Measurements from ENCODE around the gene ULK4. TPM values are rescaled to one million over a fixed set of nuclear protein-coding genes. Genes with fewer than 3 reads are reported as not detected.
A peak's percentile ranks its signal among the peaks of the same experiment; 100 is the strongest.
"Not testable (repeated sequence)": the region's sequence is repeated elsewhere in the genome, so short reads cannot be mapped to it uniquely, and the experiment has no call there.

ULK4 gene
- total RNA-seq, 2 experiments from 2014 or later, result 9.5 to 10.8 TPM

DNA sequence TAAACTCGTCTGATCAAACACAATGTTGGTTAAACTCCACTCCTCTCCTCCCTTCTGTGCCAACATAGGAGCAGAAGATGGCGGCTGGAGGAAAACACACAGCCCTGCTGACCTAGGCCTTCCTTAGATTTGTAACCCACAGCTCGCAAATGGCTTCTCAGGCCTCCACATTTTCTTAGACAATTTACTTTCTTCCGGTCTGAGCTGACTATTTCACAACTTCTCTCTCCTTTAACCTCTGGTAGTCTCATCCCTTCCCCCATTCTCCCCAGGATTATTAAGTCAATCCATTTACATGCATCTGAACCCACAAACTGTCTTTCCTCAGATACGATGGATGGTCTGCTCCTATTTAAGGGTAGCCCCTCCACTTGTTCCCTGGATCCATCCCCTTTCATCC, 25.7 kb upstream of the ULK4 start:
- POLR2A ChIA-PET, result no interaction called here
- H3K27me3 Mint-ChIP-seq, result no peaks in the 10 kb centered on the region
- CTCF ChIA-PET, result interaction anchor here (0.5 kb wide), 1 partner anchor 1294 kb away, joined by 3 read pairs; no protein-coding TSS in a partner anchor
- H3K4me1 Mint-ChIP-seq (ENCODE audit: low read depth), result no peaks in the 10 kb centered on the region
- DNase-seq, result no peak
- no peaks in the 10 kb centered on the region for H3K36me3 Mint-ChIP-seq
- intact Hi-C loops (cut with micrococcal nuclease), result no loop called here
- no peak overlapping the region for H3K27ac Mint-ChIP-seq
- no peaks in the 10 kb centered on the region for H3K9me3 Mint-ChIP-seq
- no peak overlapping the region for H3K4me3 Mint-ChIP-seq

DNA sequence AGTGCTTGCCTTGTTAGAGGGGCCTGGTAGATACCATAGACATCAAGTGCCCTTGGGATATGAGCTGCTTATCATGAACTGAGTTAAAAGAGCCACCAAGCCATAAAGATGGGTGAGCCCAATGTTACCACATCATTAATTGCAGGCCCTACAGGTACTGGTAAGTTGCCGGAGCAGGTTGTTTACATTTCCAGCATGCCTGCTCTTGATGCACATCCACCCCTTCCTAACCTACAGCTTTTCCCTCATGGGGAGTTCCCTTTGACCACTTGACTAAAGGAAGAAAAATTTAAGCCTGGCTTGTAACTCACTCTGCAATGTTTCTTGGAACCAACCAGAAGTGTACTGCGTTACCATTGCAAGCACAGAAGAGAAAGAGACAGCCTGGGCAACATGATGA, 24.7 kb upstream of the ULK4 start:
- ChIA-PET CTCF (no interaction called here), POLR2A (no interaction called here)
- H3K36me3 Mint-ChIP-seq, result no peaks in the 10 kb centered on the region
- DNase-seq, result no peak
- H3K9me3 Mint-ChIP-seq, result no peaks in the 10 kb centered on the region
- H3K4me3 Mint-ChIP-seq, result no peak overlapping the region
- H3K27ac Mint-ChIP-seq, result no peak overlapping the region
- H3K27me3 Mint-ChIP-seq, result no peaks in the 10 kb centered on the region
- H3K4me1 Mint-ChIP-seq (ENCODE audit: low read depth), result no peaks in the 10 kb centered on the region
- intact Hi-C loops (cut with micrococcal nuclease), result no loop called here

DNA sequence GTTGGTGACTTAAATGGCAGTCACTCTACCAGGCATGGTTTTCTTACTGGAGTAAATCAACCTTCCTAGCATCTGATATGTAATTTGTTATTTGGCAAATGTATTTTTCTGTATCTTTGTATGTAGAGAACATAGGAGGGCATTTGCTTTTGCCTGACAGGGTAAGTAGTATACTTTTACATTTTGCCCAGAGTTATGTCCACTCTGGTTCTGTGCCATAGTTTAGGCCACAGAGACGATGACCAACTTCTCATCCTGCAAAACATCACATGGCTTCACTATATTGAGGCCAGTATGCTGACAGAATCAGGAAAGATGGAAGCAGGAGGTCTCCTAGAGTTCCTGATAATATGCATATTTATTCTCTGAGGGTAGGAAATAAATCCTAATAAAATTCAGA, 23.1 kb upstream of the ULK4 start:
- ChIA-PET CTCF (no interaction called here), POLR2A (no interaction called here)
- Mint-ChIP-seq H3K27ac (no peak overlapping the region), H3K27me3 (no peaks in the 10 kb centered on the region), H3K4me1 (ENCODE audit: low read depth) (no peaks in the 10 kb centered on the region), H3K36me3 (no peaks in the 10 kb centered on the region), H3K9me3 (no peaks in the 10 kb centered on the region), H3K4me3 (no peak overlapping the region)
- intact Hi-C loops (cut with micrococcal nuclease), result no loop called here
- no peak for DNase-seq

DNA sequence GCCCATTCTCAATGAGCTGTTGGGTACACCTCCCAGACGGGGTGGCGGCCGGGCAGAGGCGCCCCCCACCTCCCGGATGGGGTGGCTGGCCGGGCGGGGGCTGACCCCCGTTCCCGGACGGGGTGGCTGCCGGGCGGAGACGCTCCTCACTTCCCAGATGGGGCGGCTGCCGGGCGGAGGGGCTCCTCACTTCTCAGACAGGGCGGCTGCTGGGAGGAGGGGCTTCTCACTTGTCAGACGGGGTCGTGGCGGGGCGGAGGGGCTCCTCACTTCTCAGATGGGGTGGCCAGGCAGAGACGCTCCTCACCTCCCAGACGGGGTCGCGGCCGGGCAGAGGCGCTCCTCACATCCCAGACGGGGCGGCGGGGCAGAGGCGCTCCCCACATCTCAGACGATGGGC, 21.2 kb upstream of the ULK4 start:
- H3K27ac Mint-ChIP-seq; intact Hi-C loops (cut with micrococcal nuclease); H3K4me1 Mint-ChIP-seq (ENCODE audit: low read depth); CTCF ChIA-PET; DNase-seq; H3K27me3 Mint-ChIP-seq; H3K36me3 Mint-ChIP-seq; H3K9me3 Mint-ChIP-seq; POLR2A ChIA-PET; H3K4me3 Mint-ChIP-seq: not testable (repeated sequence)

DNA sequence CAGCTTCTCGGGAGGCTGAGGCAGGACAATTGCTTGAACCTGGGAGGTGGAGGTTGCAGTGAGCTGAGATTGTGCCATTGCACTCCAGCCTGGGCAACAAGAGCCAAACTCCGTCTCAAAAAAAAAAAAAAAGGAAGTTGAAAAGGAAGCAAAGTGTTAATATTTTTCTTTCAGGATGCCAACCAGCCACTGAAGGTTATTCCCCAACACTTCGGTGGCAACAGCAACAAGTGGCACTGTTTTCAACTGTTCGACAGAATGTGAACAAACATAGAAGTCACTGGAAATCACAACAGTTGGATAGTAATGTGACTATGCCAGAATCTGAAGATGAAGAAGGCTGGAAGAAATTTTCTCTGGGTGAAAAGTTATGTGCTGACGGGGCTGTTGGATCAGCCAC, 15.5 kb upstream of the ULK4 start:
- H3K4me3 Mint-ChIP-seq; DNase-seq; intact Hi-C loops (cut with micrococcal nuclease); H3K9me3 Mint-ChIP-seq; H3K36me3 Mint-ChIP-seq; H3K27me3 Mint-ChIP-seq; H3K4me1 Mint-ChIP-seq (ENCODE audit: low read depth); CTCF ChIA-PET; POLR2A ChIA-PET; H3K27ac Mint-ChIP-seq: not testable (repeated sequence)

DNA sequence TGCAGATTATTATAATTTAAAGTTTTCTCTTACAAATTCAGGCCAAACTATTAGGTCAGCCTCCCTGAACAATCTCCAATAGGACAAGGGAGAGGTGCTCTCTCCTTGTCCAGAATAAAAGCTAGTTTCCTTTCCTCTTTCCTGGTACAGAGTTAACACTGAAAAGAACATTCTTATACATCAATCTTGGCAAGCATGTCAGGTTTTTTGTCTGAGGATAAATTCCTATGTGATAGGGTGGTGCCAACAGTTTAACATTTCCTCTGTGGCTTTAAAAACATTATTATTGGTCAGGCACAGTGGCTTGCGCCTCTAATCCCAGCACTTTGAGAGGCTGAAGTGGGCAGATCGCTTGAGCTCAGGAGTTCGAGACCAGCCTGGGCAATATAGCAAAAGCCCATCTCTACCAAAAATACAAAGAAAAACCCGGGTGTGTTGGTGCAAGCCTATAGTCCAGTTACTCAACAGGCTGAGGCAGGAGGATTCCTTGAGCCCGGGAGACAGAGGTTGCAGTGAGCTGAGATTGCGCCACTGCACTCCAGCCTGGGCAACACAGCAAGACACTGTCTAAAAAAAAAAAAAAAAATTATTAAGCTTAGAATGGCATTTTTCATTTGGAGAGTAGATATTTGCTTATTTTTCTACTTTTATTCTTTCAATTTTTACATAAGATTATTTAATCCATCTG, 13.7 kb upstream of the ULK4 start:
- no peak overlapping the region for H3K4me3 Mint-ChIP-seq
- no peaks in the 10 kb centered on the region for H3K9me3 Mint-ChIP-seq
- no peaks in the 10 kb centered on the region for H3K36me3 Mint-ChIP-seq
- no peaks in the 10 kb centered on the region for H3K27me3 Mint-ChIP-seq
- intact Hi-C loops (cut with micrococcal nuclease), result no loop called here
- DNase-seq, result no peak
- no peak overlapping the region for H3K27ac Mint-ChIP-seq
- H3K4me1 Mint-ChIP-seq (ENCODE audit: low read depth), result no peaks in the 10 kb centered on the region
- ChIA-PET POLR2A (interaction anchor here (0.6 kb wide), 1 partner anchor 15 kb away, joined by 3 read pairs; no protein-coding TSS in a partner anchor), CTCF (interaction anchor here (0.7 to 1.3 kb wide), 3 partner anchors 12 to 1392 kb away, joined by 3 to 6 read pairs (median 5); no protein-coding TSS in a partner anchor)

DNA sequence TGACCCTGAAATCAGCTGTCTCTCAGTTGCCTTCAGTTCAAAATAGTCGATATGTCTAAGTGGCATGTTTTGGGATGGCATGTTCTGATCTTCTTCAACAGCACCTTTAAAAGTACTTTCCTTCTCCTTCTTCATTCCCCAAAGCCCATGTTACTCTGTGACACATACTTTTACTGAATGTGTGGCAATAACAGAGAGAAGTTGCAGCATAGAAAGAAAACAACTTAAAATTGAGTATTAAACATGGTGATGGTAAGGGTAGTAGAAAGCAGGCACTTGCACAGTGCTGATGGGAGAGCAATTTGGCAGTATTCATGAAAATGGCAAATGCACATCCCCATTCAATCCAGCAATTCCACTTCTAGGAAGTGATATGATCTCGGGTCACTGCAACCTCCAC, 12.3 kb upstream of the ULK4 start:
- DNase-seq, result no peak
- no peaks in the 10 kb centered on the region for H3K9me3 Mint-ChIP-seq
- H3K4me1 Mint-ChIP-seq (ENCODE audit: low read depth), result no peaks in the 10 kb centered on the region
- ChIA-PET POLR2A (no interaction called here), CTCF (no interaction called here)
- no peak overlapping the region for H3K4me3 Mint-ChIP-seq
- H3K27me3 Mint-ChIP-seq, result no peaks in the 10 kb centered on the region
- H3K36me3 Mint-ChIP-seq, result no peaks in the 10 kb centered on the region
- no peak overlapping the region for H3K27ac Mint-ChIP-seq
- intact Hi-C loops (cut with micrococcal nuclease), result no loop called here

DNA sequence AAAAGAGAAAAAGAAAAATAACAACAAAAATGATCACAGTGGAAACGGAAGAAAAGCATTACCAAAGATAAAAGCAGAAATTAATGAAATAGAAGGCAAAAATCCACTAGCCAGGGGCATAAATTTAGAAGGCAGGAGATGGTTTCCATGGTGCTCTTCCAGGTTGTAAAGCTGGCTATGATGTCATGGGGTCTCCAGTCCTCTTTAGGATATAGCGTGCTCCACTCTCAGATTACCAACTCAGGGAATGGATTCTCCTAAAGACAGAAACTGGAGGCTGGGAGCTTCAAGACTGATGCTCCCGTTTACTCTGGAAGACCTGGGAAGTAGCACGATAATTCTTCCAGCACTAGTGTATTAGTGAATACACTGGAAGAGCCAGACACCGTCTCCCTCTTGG, 10.9 kb upstream of the ULK4 start:
- Mint-ChIP-seq H3K4me1 (ENCODE audit: low read depth) (no peaks in the 10 kb centered on the region), H3K4me3 (no peak overlapping the region), H3K27me3 (no peaks in the 10 kb centered on the region), H3K27ac (no peak overlapping the region), H3K9me3 (no peaks in the 10 kb centered on the region), H3K36me3 (no peaks in the 10 kb centered on the region)
- intact Hi-C loops (cut with micrococcal nuclease), result no loop called here
- ChIA-PET POLR2A (no interaction called here), CTCF (no interaction called here)
- DNase-seq, result no peak

DNA sequence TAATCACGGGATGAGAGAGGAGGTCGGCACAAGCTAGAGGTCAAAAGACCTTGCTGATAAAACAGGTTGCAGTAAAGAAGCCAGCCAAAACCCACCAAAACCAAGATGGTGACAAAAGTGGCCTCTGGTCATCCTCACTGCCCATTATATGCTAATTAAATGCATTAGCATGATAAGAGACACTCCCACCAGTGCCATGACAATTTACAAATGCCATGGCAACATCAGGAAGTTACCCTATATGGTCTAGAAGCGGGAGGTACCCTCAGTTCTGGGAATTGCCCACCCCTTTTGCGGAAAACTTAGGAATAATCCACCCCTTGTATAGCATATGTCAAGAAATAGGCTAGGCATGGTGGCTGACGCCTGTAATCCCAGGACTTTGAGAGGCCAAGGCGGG, 4.3 kb upstream of the ULK4 start:
- H3K9me3 Mint-ChIP-seq, result no peaks in the 10 kb centered on the region
- H3K27me3 Mint-ChIP-seq, result peaks cover 2% of the 10 kb centered on the region
- H3K4me1 Mint-ChIP-seq (ENCODE audit: low read depth), result peaks cover 7% of the 10 kb centered on the region
- intact Hi-C loops (cut with micrococcal nuclease), result no loop called here
- H3K27ac Mint-ChIP-seq, result no peak overlapping the region
- H3K36me3 Mint-ChIP-seq, result no peaks in the 10 kb centered on the region
- no peak for DNase-seq
- CTCF ChIA-PET, result no interaction called here
- H3K4me3 Mint-ChIP-seq, result no peak overlapping the region
- POLR2A ChIA-PET, result no interaction called here

DNA sequence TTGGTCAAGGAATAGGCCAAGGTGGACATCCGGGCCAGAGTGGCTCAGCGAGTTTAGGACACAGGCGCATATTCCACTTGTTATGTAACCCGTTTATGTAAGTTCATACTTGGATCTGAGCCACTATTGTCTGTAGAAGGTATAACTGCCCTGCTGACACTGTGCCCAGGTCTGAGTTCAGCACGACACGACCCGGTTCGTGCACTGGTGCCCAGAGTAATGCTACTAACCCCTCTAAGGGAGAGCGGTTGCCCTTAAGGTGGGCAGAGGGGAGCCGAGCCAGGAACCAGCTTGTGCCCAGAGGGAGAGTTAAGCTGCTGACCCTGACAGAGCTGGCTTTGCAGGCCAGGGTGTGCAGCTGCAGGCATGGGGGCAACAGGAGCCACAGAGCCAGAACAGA, 1.9 kb upstream of the ULK4 start:
- Mint-ChIP-seq H3K27me3 (peaks cover 2% of the 10 kb centered on the region), H3K36me3 (no peaks in the 10 kb centered on the region), H3K27ac (no peak overlapping the region), H3K9me3 (no peaks in the 10 kb centered on the region), H3K4me3 (no peak overlapping the region), H3K4me1 (ENCODE audit: low read depth) (peaks cover 17% of the 10 kb centered on the region)
- intact Hi-C loops (cut with micrococcal nuclease), result loop anchor here (2.0 to 5.0 kb wide), 4 partner anchors 117 to 1657 kb away; partner anchors contain the start of gene EIF1B
- ChIA-PET CTCF (interaction anchor here (1.0 kb wide), 1 partner anchor 12 kb away, joined by 3 read pairs; no protein-coding TSS in a partner anchor), POLR2A (no interaction called here)
- no peak for DNase-seq

DNA sequence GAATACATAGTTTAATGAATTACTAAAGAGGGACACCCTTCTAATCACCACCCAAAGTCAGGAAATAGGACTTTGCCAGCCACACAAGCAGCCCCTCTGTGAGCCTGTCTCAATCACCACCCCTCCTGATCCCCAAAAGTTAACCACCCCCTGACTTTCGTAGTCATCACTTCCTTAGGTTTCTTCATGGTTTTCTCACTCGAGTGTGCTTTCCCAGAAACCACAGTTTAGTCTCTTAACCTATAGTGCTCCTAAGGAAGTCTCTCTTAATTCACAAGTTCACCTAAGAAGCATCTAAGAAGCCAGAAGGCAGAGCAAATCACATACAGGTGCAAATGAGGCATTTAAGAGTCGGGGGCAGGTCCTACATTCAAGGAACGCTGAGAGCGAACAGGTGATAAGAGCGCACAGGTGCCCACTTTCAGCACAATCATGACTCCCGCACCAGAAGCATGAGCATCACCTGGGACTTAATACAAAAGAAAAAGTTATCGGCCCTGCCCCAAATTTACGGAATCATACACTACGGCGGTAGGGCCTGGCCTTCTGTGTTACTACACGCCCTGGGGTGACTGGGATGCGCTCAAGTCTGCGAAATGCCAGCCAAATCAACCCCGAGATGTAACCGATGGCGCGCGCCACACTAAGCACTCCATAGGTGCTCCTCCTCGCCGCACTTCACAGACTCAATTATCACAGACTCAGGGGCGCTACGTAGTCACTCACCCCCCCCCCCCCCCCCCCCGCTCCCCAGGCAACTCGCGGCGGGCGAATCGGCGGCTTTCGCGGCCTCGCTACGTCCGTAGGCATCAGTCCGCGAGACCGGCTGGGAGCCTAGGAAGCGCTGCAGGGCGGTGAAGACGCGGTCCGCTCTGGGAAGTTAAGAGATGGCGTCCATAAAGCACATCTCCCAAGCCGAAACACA, 815 bp downstream of the ULK4 start:
- H3K4me1 Mint-ChIP-seq (ENCODE audit: low read depth), result peaks cover 18% of the 10 kb centered on the region
- DNase-seq, result peak; percentile 68
- H3K27ac Mint-ChIP-seq, result peak overlapping the region; percentile 80
- ChIA-PET CTCF (interaction anchor here (1.1 to 1.7 kb wide), 3 partner anchors 49 to 147 kb away, joined by 3 to 9 read pairs (median 4); no protein-coding TSS in a partner anchor), POLR2A (interaction anchor here (1.4 to 1.7 kb wide), 2 partner anchors 54 to 60 kb away, joined by 4 to 8 read pairs; no protein-coding TSS in a partner anchor)
- H3K36me3 Mint-ChIP-seq, result no peaks in the 10 kb centered on the region
- intact Hi-C loops (cut with micrococcal nuclease), result loop anchor here (5.0 kb wide), 3 partner anchors 124 to 1654 kb away; partner anchors contain the start of gene EIF1B
- H3K9me3 Mint-ChIP-seq, result no peaks in the 10 kb centered on the region
- no peaks in the 10 kb centered on the region for H3K27me3 Mint-ChIP-seq
- H3K4me3 Mint-ChIP-seq, result peak overlapping the region; percentile 90

DNA sequence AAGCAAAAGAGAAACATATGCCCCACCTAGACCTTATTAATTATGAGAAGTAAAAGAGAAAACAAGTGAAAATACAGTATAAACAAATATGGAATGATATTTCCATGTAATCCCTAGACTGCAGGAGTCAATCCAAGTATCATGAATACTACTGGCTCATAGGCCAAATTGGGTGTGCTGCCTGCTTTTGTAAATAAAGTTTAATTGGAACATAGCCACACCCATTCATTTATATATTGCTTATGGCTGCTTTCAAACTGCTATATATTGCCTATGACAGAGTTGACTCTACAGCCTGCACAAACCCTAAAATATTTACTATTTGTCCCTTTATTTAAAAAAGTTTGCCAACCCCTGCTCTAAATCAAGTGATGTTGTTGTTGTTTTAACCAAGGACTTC, 5.3 kb downstream of the ULK4 start:
- intact Hi-C loops (cut with micrococcal nuclease), result no loop called here
- H3K36me3 Mint-ChIP-seq, result peaks cover 2% of the 10 kb centered on the region
- ChIA-PET CTCF (no interaction called here), POLR2A (no interaction called here)
- H3K4me3 Mint-ChIP-seq, result no peak overlapping the region
- H3K27me3 Mint-ChIP-seq, result no peaks in the 10 kb centered on the region
- no peak overlapping the region for H3K27ac Mint-ChIP-seq
- DNase-seq, result no peak
- peaks cover 14% of the 10 kb centered on the region for H3K4me1 Mint-ChIP-seq (ENCODE audit: low read depth)
- no peaks in the 10 kb centered on the region for H3K9me3 Mint-ChIP-seq

Data from activated CD4-positive, alpha-beta memory T cell treated with anti-CD3 and anti-CD28 coated beads for 36 hours (primary cell).